K562 (cell line): Measurements from ENCODE around the gene SEC61A1. TPM values are rescaled to one million over a fixed set of nuclear protein-coding genes. Genes with fewer than 3 reads are reported as not detected.

ENCODE experiments used
- CBFB ChIP-seq: sonication (generic); formaldehyde crosslinking; IDR thresholded peaks from 2 replicates; pipeline ENCODE4 v1.4.0; 2020; ENCODE audit warnings: mild to moderate bottlenecking, missing genetic modification reagents
- HDAC1 ChIP-seq, 2 experiments: fragments of 450-650 bp; IDR thresholded peaks; 2 replicates each; pipeline ENCODE4 v1.6.1; 2016 to 2017; ENCODE audit warnings: inconsistent platforms in 1 of 2, mild to moderate bottlenecking in 1 of 2, moderate library complexity in 1 of 2
- LCOR ChIP-seq: sonication (generic); formaldehyde crosslinking; IDR thresholded peaks from 2 replicates; pipeline ENCODE4 v1.8.0; 2022; ENCODE audit warnings: mild to moderate bottlenecking, missing genetic modification reagents
- MAFF ChIP-seq: IDR thresholded peaks from 2 replicates; pipeline ENCODE4 v1.6.1; 2012; ENCODE audit warnings: low read length, improper control_type of control experiment
- MAFG ChIP-seq: fragments of 450-650 bp; conservative IDR thresholded peaks from 2 replicates; pipeline ENCODE4 v1.6.1; 2016; ENCODE audit warnings: missing genetic modification characterization, missing compliant biosample characterization
- MCM7 ChIP-seq, 2 experiments: fragments of 450-650 bp; IDR thresholded peaks; 2 replicates each; pipeline ENCODE4 v1.6.1; 2016 to 2018
- MTA2 ChIP-seq: fragments of 450-650 bp; IDR thresholded peaks from 2 replicates; pipeline ENCODE4 v1.6.1; 2016; ENCODE audit warnings: low read depth
- MYC ChIP-seq, 2 experiments: fragments of 250-450 bp in 1 of 2; sonication (Bioruptor Pico) in 1 of 2; IDR thresholded peaks; 2 replicates each; pipeline versions ENCODE4 v1.5.1 to v1.6.1; 2012 to 2021; ENCODE audit warnings: low read depth in 2 of 2, borderline replicate concordance in 1 of 2, improper control_type of control experiment in 1 of 2, low read length in 1 of 2, mild to moderate bottlenecking in 1 of 2, moderate library complexity in 1 of 2
- POLR2AphosphoS5 ChIP-seq: IDR thresholded peaks from 2 replicates; pipeline ENCODE4 v1.6.1; 2011; ENCODE audit warnings: mild to moderate bottlenecking, low read depth, low read length, moderate library complexity; ENCODE audit not compliant: control insufficient read depth, insufficient read depth
- PRPF4 ChIP-seq: fragments of 200-400 bp; formaldehyde crosslinking; IDR thresholded peaks from one replicate; pipeline ENCODE4 v1.6.1; 2017; ENCODE audit warnings: low read length, low read depth, mild to moderate bottlenecking; ENCODE audit not compliant: insufficient read depth, poor library complexity, severe bottlenecking
- RHOXF2B ChIP-seq: fragments of 250-450 bp; sonication (Bioruptor Pico); conservative IDR thresholded peaks from 2 replicates; pipeline ENCODE4 v1.5.1; 2021
- polyA plus RNA-seq, 8 experiments: library from polyadenylated mRNA; depleted of rRNA in 4 of 8; stranded (reverse) in 5 of 8; unstranded in 3 of 8; fragments of >200 nt; fragmentation: Nextera tagmentation in 2 of 8; fragmentation: Illumina TruSeq in 1 of 8; extraction: Ambion mirVana in 2 of 8; extraction: Trizol in 1 of 8; gene quantifications; 2 replicates each; pipeline versions ENCODE4 v1.2.1 to v1.2.3, GENCODE V29; 2011 to 2014; ENCODE audit warnings: inconsistent platforms in 1 of 8, missing spikeins in 1 of 8
- total RNA-seq, 7 experiments: library from RNA; depleted of rRNA in 6 of 7; stranded (reverse); fragments of >200 nt in 6 of 7; fragmentation: Illumina TruSeq in 2 of 7; extraction: Trizol in 2 of 7; gene quantifications; 2 replicates each; pipeline versions ENCODE4 v1.2.1 to v1.2.3, GENCODE V29; 2011 to 2021; ENCODE audit warnings: low replicate concordance in 1 of 7
- TF ChIP-seq, protein P1 (sequence below): IDR thresholded peaks from 2 replicates; pipeline ENCODE4 v1.6.1; 2012; ENCODE audit warnings: low read depth, low read length, improper control_type of control experiment, borderline replicate concordance
- TF ChIP-seq, protein P2 (sequence below): fragments of 450-650 bp; conservative IDR thresholded peaks from 2 replicates; pipeline ENCODE4 v1.6.1; 2016; ENCODE audit warnings: missing genetic modification characterization, low read depth, mild to moderate bottlenecking, missing compliant biosample characterization, moderate library complexity
- TF ChIP-seq, protein P3 (sequence below): sonication (generic); formaldehyde crosslinking; IDR thresholded peaks from 2 replicates; pipeline ENCODE4 v1.8.0; 2023; ENCODE audit warnings: missing genetic modification reagents, mild to moderate bottlenecking, borderline replicate concordance
- TF ChIP-seq, protein P4 (sequence below): fragments of 450-650 bp; conservative IDR thresholded peaks from 2 replicates; pipeline ENCODE4 v1.6.1; 2016; ENCODE audit warnings: missing genetic modification characterization, low read depth, mild to moderate bottlenecking, control low read depth, missing compliant biosample characterization
- TF ChIP-seq, protein P5 (sequence below): sonication (generic); formaldehyde crosslinking; IDR thresholded peaks from 2 replicates; pipeline ENCODE4 v1.8.0; 2022; ENCODE audit warnings: mild to moderate bottlenecking, missing genetic modification reagents

The SEC61A1 gene
- total and polyA plus RNA-seq, 9 of the 15 experiments (the other 6 are each of a cell fraction or from before 2014, with no cell fraction given): 1.9 to 140 (median 79.1) TPM

DNA sequence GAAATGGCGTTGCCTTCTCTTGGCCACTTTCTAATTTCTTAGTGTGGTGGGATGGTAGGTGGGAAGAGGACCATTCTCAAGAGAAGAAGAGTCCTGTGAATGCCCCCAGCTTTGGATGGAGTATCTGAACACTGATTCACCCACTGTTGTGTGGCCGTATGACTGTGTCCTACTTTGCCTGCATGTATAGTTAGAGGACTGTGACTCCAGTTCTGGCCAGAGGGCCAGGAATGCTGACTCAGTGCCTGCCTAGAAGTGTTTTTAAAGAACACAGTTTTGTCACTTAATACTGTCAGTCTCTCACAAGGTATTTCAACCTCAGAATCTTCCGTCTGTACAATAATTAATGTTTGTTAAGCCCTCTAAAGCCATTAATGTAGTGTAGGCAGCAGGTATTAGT, 2.1 kb downstream of the SEC61A1 start (continued):
- TF ChIP-seq PRPF4 (no peak), RHOXF2B (no peak), MYC (IDR thresholded peaks at IDR 0.05; ENCODE audit: low read depth, low read length) (no peak), MYC (CRISPR knock-in tag; IDR thresholded peaks at IDR 0.05; ENCODE audit: borderline replicate concordance, low read depth) (no peak), MTA2 (no peak), MAFG (peak; percentile 88), CBFB (CRISPR knock-in tag) (no peak), LCOR (CRISPR knock-in tag) (no peak), POLR2AphosphoS5 (no peak), MAFF (peak; percentile 90), MCM7 (IDR thresholded peaks at IDR 0.05) (no peak), HDAC1 (IDR thresholded peaks at IDR 0.05) (0 out of 4 replicates have a peak, but pooled peaks of 1 of the 2 experiments have one; percentile 3)
- TF ChIP-seq, protein P1, sequence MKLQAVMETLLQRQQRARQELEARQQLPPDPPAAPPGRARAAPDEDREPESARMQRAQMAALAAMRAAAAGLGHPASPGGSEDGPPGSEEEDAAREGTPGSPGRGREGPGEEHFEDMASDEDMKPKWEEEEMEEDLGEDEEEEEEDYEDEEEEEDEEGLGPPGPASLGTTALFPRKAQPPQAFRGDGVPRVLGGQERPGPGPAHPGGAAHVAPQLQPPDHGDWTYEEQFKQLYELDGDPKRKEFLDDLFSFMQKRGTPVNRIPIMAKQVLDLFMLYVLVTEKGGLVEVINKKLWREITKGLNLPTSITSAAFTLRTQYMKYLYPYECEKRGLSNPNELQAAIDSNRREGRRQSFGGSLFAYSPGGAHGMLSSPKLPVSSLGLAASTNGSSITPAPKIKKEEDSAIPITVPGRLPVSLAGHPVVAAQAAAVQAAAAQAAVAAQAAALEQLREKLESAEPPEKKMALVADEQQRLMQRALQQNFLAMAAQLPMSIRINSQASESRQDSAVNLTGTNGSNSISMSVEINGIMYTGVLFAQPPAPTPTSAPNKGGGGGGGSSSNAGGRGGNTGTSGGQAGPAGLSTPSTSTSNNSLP: no peak
- TF ChIP-seq, protein P2, sequence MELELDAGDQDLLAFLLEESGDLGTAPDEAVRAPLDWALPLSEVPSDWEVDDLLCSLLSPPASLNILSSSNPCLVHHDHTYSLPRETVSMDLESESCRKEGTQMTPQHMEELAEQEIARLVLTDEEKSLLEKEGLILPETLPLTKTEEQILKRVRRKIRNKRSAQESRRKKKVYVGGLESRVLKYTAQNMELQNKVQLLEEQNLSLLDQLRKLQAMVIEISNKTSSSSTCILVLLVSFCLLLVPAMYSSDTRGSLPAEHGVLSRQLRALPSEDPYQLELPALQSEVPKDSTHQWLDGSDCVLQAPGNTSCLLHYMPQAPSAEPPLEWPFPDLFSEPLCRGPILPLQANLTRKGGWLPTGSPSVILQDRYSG (tag): no peak
- TF ChIP-seq, protein P3, sequence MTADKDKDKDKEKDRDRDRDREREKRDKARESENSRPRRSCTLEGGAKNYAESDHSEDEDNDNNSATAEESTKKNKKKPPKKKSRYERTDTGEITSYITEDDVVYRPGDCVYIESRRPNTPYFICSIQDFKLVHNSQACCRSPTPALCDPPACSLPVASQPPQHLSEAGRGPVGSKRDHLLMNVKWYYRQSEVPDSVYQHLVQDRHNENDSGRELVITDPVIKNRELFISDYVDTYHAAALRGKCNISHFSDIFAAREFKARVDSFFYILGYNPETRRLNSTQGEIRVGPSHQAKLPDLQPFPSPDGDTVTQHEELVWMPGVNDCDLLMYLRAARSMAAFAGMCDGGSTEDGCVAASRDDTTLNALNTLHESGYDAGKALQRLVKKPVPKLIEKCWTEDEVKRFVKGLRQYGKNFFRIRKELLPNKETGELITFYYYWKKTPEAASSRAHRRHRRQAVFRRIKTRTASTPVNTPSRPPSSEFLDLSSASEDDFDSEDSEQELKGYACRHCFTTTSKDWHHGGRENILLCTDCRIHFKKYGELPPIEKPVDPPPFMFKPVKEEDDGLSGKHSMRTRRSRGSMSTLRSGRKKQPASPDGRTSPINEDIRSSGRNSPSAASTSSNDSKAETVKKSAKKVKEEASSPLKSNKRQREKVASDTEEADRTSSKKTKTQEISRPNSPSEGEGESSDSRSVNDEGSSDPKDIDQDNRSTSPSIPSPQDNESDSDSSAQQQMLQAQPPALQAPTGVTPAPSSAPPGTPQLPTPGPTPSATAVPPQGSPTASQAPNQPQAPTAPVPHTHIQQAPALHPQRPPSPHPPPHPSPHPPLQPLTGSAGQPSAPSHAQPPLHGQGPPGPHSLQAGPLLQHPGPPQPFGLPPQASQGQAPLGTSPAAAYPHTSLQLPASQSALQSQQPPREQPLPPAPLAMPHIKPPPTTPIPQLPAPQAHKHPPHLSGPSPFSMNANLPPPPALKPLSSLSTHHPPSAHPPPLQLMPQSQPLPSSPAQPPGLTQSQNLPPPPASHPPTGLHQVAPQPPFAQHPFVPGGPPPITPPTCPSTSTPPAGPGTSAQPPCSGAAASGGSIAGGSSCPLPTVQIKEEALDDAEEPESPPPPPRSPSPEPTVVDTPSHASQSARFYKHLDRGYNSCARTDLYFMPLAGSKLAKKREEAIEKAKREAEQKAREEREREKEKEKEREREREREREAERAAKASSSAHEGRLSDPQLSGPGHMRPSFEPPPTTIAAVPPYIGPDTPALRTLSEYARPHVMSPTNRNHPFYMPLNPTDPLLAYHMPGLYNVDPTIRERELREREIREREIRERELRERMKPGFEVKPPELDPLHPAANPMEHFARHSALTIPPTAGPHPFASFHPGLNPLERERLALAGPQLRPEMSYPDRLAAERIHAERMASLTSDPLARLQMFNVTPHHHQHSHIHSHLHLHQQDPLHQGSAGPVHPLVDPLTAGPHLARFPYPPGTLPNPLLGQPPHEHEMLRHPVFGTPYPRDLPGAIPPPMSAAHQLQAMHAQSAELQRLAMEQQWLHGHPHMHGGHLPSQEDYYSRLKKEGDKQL (CRISPR knock-in tag): no peak
- TF ChIP-seq, protein P4, sequence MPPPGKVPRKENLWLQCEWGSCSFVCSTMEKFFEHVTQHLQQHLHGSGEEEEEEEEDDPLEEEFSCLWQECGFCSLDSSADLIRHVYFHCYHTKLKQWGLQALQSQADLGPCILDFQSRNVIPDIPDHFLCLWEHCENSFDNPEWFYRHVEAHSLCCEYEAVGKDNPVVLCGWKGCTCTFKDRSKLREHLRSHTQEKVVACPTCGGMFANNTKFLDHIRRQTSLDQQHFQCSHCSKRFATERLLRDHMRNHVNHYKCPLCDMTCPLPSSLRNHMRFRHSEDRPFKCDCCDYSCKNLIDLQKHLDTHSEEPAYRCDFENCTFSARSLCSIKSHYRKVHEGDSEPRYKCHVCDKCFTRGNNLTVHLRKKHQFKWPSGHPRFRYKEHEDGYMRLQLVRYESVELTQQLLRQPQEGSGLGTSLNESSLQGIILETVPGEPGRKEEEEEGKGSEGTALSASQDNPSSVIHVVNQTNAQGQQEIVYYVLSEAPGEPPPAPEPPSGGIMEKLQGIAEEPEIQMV (tag): no peak
- TF ChIP-seq, protein P5, sequence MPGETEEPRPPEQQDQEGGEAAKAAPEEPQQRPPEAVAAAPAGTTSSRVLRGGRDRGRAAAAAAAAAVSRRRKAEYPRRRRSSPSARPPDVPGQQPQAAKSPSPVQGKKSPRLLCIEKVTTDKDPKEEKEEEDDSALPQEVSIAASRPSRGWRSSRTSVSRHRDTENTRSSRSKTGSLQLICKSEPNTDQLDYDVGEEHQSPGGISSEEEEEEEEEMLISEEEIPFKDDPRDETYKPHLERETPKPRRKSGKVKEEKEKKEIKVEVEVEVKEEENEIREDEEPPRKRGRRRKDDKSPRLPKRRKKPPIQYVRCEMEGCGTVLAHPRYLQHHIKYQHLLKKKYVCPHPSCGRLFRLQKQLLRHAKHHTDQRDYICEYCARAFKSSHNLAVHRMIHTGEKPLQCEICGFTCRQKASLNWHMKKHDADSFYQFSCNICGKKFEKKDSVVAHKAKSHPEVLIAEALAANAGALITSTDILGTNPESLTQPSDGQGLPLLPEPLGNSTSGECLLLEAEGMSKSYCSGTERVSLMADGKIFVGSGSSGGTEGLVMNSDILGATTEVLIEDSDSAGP (CRISPR knock-in tag): no peak
